HG03342 (cell line): Measurements from ENCODE around the gene MID1.
"Not testable (repeated sequence)": the region's sequence is repeated elsewhere in the genome, so short reads cannot be mapped to it uniquely, and the experiment has no call there.

Source experiments
- ATAC-seq: cut with Tn5 transposase; IDR thresholded peaks from one replicate; pipeline ENCODE4 v1.9.1; 2021; ENCODE audit warnings: mild to moderate bottlenecking, moderate library complexity; ENCODE audit not compliant: unreplicated experiment

The MID1 gene

GRCh38 chrX:10617186-10617998 is 3.0 kb downstream of the MID1 start:
- ATAC-seq, result no peak

GRCh38 chrX:10615931-10616774 is 4.2 kb downstream of the MID1 start:
- ATAC-seq, result peak; percentile 78

- ATAC-seq, result no peak
These were observed 8.2 kb downstream of the MID1 start for GRCh38 chrX:10612215-10612614.

- no peak for ATAC-seq
These were observed 8.8 kb downstream of the MID1 start for GRCh38 chrX:10611441-10612090.

- ATAC-seq, result no peak
These were observed 12.3 kb downstream of the MID1 start for GRCh38 chrX:10608099-10608498.

- ATAC-seq, result no peak
These were observed 13.2 kb downstream of the MID1 start for GRCh38 chrX:10607233-10607632.

- ATAC-seq, result no peak
These were observed 16.8 kb downstream of the MID1 start for GRCh38 chrX:10603612-10604011.

- ATAC-seq, result no peak
These were observed 17.7 kb downstream of the MID1 start for GRCh38 chrX:10602646-10603045.

- no peak for ATAC-seq
These were observed 19.9 kb downstream of the MID1 start for GRCh38 chrX:10600479-10600878.

- ATAC-seq, result no peak
These were observed 21.8 kb downstream of the MID1 start for GRCh38 chrX:10598540-10598939.

- no peak for ATAC-seq
These were observed 22.5 kb downstream of the MID1 start for GRCh38 chrX:10597871-10598270.

- no peak for ATAC-seq
These were observed 28.7 kb downstream of the MID1 start for GRCh38 chrX:10591363-10592335.

GRCh38 chrX:10589787-10590186 is 30.6 kb downstream of the MID1 start:
- not testable (repeated sequence) for ATAC-seq

- no peak for ATAC-seq
These were observed 31.3 kb downstream of the MID1 start for GRCh38 chrX:10589098-10589497.

GRCh38 chrX:10584882-10585281 is 35.5 kb downstream of the MID1 start:
- ATAC-seq, result not testable (repeated sequence)

GRCh38 chrX:10582945-10583344 is 37.4 kb downstream of the MID1 start:
- no peak for ATAC-seq

GRCh38 chrX:10582215-10582733 is 38.1 kb downstream of the MID1 start:
- ATAC-seq, result no peak

- no peak for ATAC-seq
These were observed 41.0 kb downstream of the MID1 start for GRCh38 chrX:10579112-10580011.

- no peak for ATAC-seq
These were observed 41.9 kb downstream of the MID1 start for GRCh38 chrX:10578527-10578926.
